Ovary (tissue), 9 donors: ENCODE results near the gene PPP1R36. TPM values are rescaled to one million over a fixed set of nuclear protein-coding genes. Genes with fewer than 3 reads are reported as not detected.

ENCODE experiments used
- DNase-seq, 5 donors: peaks; one replicate each; pipeline ENCODE4 v3.0.0-alpha.2; 2019 to 2020
- H3K27ac ChIP-seq, 2 donors: fragments of 200-600 bp; one replicate each; pipeline versions ENCODE4 v1.5.1 to v1.8.0; 2019 to 2022
- H3K27me3 ChIP-seq: fragments of 200-600 bp; one replicate; pipeline ENCODE4 v1.8.0; 2022
- H3K36me3 ChIP-seq: fragments of 200-600 bp; sonication (generic); one replicate; pipeline ENCODE4 v1.5.1; 2019
- H3K4me1 ChIP-seq: one replicate; pipeline ENCODE4 v1.8.1; 2013; ENCODE audit warnings: mild to moderate bottlenecking, moderate library complexity; ENCODE audit not compliant: insufficient read depth
- H3K4me3 ChIP-seq: fragments of 200-600 bp; sonication (generic); one replicate; pipeline ENCODE4 v1.5.1; 2017
- H3K9me3 ChIP-seq, 2 donors: fragments of 200-600 bp in 1 of 2; sonication (generic) in 1 of 2; one replicate each; pipeline versions ENCODE4 v1.5.1 to v1.8.1; 2013 to 2019; ENCODE audit warnings: mild to moderate bottlenecking in 1 of 2, moderate library complexity in 1 of 2
- EP300 ChIP-seq: sonication (generic); formaldehyde crosslinking; IDR thresholded peaks from one replicate; pipeline ENCODE4 v1.6.1; 2017; ENCODE audit warnings: antibody characterized with exemption
- POLR2A ChIP-seq: fragments of 450-650 bp; IDR thresholded peaks from one replicate; pipeline ENCODE4 v1.6.1; 2017; ENCODE audit warnings: antibody characterized with exemption, mild to moderate bottlenecking, moderate library complexity
- WGBS, 3 donors: extraction: QIAGEN DNeasy Blood & Tissue Kit in 1 of 3; methylation state at CpG; one replicate each; pipeline versions ENCODE4 v1.1.5 to v1.1.7; 2013 to 2017; 5-methylcytosine and 5-hydroxymethylcytosine counted together
- intact Hi-C, 4 donors: fragments of 100-400 bp; cut with DNase I; formaldehyde crosslinking; loops; one replicate each; pipeline versions ENCODE4 v1.11.0 to v1.15.1; 2022 to 2023
- polyA plus RNA-seq, 2 donors: library from polyadenylated mRNA; stranded (reverse); fragments of 200-250 nt in 1 of 2; fragments of 350-450 nt in 1 of 2; fragmentation: Illumina TruSeq in 1 of 2; extraction: RNeasy Lipid Tissue Mini Kit (QIAGEN cat#74804) in 1 of 2; gene quantifications; one replicate each; pipeline ENCODE4 v1.2.3, GENCODE V29; 2013 to 2014
- total RNA-seq, 7 donors: library from RNA; depleted of rRNA in 2 of 7; stranded (reverse); fragments of >200 nt in 2 of 7; fragmentation: NEBNext Ultra II Directional in 3 of 7; extraction: Animal tissue kit (Norgen Biotek cat#: 25700) in 3 of 7; gene quantifications; one replicate each; pipeline versions ENCODE4 v1.1.0 to v1.2.4, GENCODE V29; 2016 to 2023
- TF ChIP-seq, protein P1 (sequence below), 3 donors: fragments of 450-650 bp in 2 of 3; fragments of 200-600 bp in 1 of 3; IDR thresholded peaks; one replicate each; pipeline versions ENCODE4 v1.5.1 to v1.8.0; 2016 to 2022; ENCODE audit warnings: antibody characterized with exemption in 3 of 3, mild to moderate bottlenecking in 1 of 3
- donor health status: DM: no; HTN: no; CAD: no; lungs with moderate emphysema.
- donor health status: DM: no; HTN: no; CAD: no.
- donor health status: Bipolar disorder and iron deficiency.
- donor health status: DM: yes; HTN: yes; CAD: no.
- donor health status: DM: no; HTN: no; CAD: no.
- donor health status: DM: yes; HTN: yes; CAD: no.

PPP1R36 gene
- total and polyA plus RNA-seq, 9 donors, result 0.24 to 6.7 (median 0.48) TPM; not detected in 2

DNA sequence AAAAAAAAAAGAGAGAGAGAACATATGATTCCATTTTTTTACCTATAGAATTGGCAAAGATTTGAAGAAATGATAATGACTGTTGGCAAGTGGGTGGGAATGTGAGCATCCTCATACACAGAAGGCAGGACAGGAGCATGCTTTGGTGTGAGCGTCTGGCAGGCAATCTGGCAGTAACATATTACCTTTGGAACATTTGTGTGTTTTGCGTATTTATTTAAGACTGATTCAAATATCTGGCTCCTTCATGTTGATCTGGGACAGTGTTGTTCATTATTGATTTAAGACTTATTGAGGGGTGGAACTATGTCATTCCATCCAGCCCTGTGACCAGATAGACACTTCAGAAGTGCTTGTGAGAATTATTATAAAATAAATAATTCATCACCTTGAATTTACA is 53.1 kb downstream of the PPP1R36 start:
- TF ChIP-seq EP300 (no peak), POLR2A (no peak)
- TF ChIP-seq, protein P1, sequence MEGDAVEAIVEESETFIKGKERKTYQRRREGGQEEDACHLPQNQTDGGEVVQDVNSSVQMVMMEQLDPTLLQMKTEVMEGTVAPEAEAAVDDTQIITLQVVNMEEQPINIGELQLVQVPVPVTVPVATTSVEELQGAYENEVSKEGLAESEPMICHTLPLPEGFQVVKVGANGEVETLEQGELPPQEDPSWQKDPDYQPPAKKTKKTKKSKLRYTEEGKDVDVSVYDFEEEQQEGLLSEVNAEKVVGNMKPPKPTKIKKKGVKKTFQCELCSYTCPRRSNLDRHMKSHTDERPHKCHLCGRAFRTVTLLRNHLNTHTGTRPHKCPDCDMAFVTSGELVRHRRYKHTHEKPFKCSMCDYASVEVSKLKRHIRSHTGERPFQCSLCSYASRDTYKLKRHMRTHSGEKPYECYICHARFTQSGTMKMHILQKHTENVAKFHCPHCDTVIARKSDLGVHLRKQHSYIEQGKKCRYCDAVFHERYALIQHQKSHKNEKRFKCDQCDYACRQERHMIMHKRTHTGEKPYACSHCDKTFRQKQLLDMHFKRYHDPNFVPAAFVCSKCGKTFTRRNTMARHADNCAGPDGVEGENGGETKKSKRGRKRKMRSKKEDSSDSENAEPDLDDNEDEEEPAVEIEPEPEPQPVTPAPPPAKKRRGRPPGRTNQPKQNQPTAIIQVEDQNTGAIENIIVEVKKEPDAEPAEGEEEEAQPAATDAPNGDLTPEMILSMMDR (IDR thresholded peaks at IDR 0.05), result no peak
- H3K36me3 ChIP-seq, result no peaks in the 10 kb centered on the region
- DNase-seq, result no peak
- no peak overlapping the region for H3K27ac ChIP-seq
- H3K4me3 ChIP-seq, result no peak overlapping the region
- 87 to 91% (median 88%) methylated on average over 2 of the region's 2 CpGs for WGBS, 3 donors
- intact Hi-C loops, result no loop called here
- no peaks in the 10 kb centered on the region for H3K27me3 ChIP-seq
- no peaks in the 10 kb centered on the region for H3K9me3 ChIP-seq
- H3K4me1 ChIP-seq, result no peaks in the 10 kb centered on the region

DNA sequence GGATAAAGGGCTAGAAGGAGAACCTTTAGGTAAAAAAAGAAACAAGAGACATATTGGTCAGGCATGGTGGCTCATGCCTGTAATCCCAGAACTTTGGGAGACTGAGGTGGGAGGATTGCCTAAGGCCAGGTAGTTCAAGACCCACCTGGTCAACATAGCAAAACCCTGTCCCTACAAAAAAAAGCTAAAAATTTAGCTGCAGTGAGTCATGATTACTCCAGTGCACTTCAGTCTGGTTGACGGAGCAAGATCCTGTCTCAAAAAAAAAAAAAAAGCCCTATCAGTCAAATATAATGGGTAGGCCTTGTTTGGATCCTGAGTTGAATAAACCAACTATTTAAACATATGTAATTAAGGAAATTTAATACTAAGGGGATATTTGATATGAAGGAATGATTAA is 54.2 kb downstream of the PPP1R36 start:
- Histone ChIP-seq H3K36me3 (no peaks in the 10 kb centered on the region), H3K27ac (no peak overlapping the region), H3K27me3 (no peaks in the 10 kb centered on the region), H3K4me3 (no peak overlapping the region), H3K4me1 (no peaks in the 10 kb centered on the region), H3K9me3 (no peaks in the 10 kb centered on the region)
- 88 to 95% (median 94%) methylated on average over 1 of the region's 1 CpG for WGBS, 3 donors
- intact Hi-C loops, result no loop called here
- no peak for TF ChIP-seq EP300
- TF ChIP-seq, protein P1 (IDR thresholded peaks at IDR 0.05), result no peak
- TF ChIP-seq POLR2A, result no peak
- no peak for DNase-seq

GRCh38 chr14:64604881-64605280 is 55.1 kb downstream of the PPP1R36 start:
- no peak overlapping the region for H3K27ac ChIP-seq
- no peaks in the 10 kb centered on the region for H3K36me3 ChIP-seq
- WGBS, 3 donors, result 87 to 94% (median 93%) methylated on average over 6 of the region's 6 CpGs
- no peak overlapping the region for H3K4me3 ChIP-seq
- H3K4me1 ChIP-seq, result no peaks in the 10 kb centered on the region
- no peaks in the 10 kb centered on the region for H3K27me3 ChIP-seq
- TF ChIP-seq EP300 (no peak), POLR2A (no peak)
- TF ChIP-seq, protein P1 (IDR thresholded peaks at IDR 0.05), result no peak
- intact Hi-C loops, result no loop called here
- no peaks in the 10 kb centered on the region for H3K9me3 ChIP-seq
- DNase-seq, result no peak

DNA sequence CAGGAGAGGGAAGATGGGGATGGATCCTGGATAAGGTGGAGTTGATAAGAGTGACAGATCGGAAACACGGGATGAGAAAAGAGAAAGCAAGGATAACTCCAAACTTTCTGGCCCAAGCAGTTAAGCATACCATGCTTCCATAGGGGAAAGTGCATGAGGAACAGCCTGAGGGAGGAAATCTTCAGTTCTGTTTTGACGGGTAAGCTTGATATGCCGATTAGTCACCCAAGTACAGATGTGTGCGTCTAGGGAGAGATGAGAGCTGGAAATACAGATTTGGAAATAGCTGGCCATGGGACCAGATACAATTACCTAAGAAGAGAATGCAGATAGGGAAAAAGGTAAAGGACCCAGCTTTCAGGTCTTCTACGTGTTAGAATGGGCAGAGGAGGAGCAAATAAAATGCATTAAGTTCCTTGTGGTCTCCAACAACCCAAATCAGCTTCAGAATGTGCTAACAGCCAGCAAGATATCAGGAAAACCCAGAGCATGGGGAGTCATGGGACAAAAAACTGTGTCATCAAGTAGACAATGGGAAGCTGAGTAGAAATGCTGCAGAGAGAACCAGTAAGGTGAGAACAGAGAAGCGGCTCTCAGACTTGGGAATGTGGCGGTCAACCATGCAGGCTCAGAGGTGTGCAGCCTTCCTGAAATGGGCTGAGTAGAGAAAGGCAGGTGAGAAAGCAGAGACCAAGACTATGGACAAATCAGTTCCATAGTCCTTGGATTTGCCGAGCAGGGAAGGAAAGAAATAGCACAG is 56.3 kb downstream of the PPP1R36 start:
- Histone ChIP-seq H3K27ac (no peak overlapping the region), H3K4me3 (no peak overlapping the region), H3K4me1 (peaks cover 2% of the 10 kb centered on the region), H3K27me3 (no peaks in the 10 kb centered on the region), H3K36me3 (no peaks in the 10 kb centered on the region), H3K9me3 (no peaks in the 10 kb centered on the region)
- intact Hi-C loops, result no loop called here
- 83 to 88% (median 85%) methylated on average over 9 of the region's 9 CpGs for WGBS, 3 donors
- TF ChIP-seq, protein P1 (IDR thresholded peaks at IDR 0.05), result no peak
- TF ChIP-seq EP300 (no peak), POLR2A (no peak)
- DNase-seq, result no peak
